TTC549 (cell line): ENCODE results near the gene WDR47.
"Not testable (repeated sequence)": the region's sequence is repeated elsewhere in the genome, so short reads cannot be mapped to it uniquely, and the experiment has no call there.

Experiments
- FAIRE-seq: peaks from 2 replicates; lab custom pipeline; 2012; peaks lifted over from hg19 to GRCh38; lab: Jason Lieb, UNC

The WDR47 gene

GRCh38 chr1:109050228-109050995, 8.5 kb upstream of the WDR47 start:
- FAIRE-seq = no peak

- no peak for FAIRE-seq
These were observed 6.4 kb upstream of the WDR47 start for GRCh38 chr1:109048335-109048734.

DNA sequence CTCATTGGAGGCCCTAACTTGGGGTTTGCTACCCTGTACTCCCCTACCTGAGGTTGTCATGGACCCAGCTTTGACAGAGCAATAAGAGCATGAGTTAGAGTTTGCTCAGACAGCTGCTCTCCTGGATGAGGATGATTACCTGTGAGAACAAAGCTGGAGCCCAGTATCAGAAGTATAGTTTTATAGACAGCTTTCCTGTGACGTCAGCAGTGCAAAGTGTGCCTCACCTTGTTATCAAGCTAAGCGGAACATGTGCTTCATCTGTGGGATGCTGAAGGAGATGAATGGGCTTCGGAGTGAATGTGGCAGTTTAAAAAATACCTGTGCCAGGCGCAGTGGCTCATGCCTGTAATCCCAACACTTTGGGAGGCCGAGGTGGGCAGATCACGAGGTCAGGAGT, 5.4 kb upstream of the WDR47 start:
- FAIRE-seq = no peak

- FAIRE-seq = no peak
These were observed 4.8 kb upstream of the WDR47 start for GRCh38 chr1:109046671-109047070.

GRCh38 chr1:109045595-109045994, 3.7 kb upstream of the WDR47 start:
- FAIRE-seq = no peak

DNA sequence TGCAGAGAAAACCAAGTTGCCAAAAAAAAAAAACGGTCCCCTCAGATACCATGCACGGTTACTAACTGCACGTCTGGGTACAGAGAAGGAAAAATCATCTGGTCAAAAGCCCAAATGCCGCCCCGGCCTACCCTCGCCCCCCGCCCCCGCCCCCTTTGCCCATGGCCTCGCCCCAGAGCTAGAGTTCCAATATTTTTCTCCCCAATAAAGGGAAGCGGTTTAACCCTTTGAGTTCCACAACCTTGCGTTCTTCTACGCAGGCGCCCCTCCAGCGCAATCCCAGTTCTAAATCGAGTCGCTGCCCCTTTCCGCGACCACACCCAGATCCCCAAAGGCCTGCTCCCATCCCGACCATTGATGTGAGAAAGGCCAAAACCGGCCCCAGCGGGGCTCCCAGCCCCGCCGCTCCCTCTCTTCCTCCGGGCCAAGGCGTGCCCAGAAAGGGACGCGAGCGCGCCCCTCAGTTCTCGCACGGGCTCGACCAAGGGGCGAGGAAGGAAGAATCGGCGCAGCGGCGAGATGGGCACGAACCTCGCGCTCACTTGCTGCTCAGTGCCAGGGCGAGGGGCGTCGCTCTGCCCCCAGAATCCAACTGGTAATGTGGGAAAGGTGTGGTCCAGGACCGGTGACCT, 797 bp downstream of the WDR47 start:
- FAIRE-seq = no peak

- FAIRE-seq = no peak
These were observed 1.3 kb downstream of the WDR47 start for GRCh38 chr1:109040627-109040988.

DNA sequence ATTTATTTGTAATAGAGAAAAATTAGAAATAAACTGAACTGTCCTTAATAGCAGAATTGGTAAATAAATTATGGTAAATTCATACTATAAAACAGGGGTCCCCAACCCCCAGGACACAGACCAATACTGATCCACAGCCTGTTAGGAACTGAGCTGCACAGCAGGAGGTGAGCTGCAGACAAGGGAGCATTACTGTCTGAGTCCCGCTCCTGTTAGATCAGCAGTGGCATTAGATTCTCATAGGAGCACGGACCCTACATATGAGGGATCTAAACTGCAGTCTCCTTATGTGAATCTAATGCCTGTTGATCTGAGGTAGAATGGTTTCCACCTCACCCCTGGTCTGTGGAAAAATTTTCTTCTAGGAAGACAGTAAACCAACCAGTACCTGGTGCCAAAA, 7.5 kb downstream of the WDR47 start:
- no peak for FAIRE-seq

GRCh38 chr1:109029493-109029892, 12.4 kb downstream of the WDR47 start:
- FAIRE-seq = not testable (repeated sequence)

GRCh38 chr1:109027841-109028240, 14.1 kb downstream of the WDR47 start:
- no peak for FAIRE-seq

- FAIRE-seq = no peak
These were observed 16.2 kb downstream of the WDR47 start for GRCh38 chr1:109025694-109026093.

DNA sequence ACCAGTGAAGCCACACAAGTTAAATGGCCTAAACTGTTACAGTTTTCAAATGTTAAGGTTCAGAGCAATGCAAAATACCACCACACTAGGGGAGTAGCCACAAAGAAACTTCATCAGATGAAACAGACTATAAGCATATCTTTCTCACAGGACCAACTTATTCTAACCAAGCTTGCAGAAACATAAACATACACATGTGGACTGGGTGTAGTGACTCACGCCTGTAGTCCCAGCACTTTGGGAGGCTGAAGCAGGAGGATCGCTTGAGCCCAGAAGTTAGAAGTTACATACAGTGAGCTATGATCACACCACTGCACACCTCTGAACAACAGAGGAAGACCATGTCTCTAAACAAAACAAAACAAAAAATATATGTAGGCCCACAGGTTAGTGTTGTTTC, 17.3 kb downstream of the WDR47 start:
- FAIRE-seq = no peak

GRCh38 chr1:109020693-109021257, 21.1 kb downstream of the WDR47 start:
- no peak for FAIRE-seq

GRCh38 chr1:109017719-109018118, 24.2 kb downstream of the WDR47 start:
- FAIRE-seq = not testable (repeated sequence)

DNA sequence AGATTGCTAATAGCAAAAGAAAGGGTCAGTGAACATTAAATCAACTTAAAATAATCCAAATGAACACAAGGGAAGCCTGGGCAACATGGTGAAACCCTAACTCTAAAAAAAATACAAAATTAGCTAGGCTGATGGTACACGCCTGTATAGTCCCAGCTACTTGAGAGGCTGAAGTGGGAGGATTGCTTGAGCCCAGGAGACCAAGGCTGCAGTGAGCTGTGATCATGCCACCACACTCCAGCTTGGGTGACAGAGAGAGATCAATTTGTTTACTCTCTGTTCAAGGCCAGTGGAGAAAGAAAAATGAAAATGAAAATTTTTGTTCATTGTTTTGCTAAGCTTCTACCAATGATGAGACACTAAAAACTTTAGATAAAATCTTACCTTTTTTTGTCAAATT, 24.8 kb downstream of the WDR47 start:
- no peak for FAIRE-seq

GRCh38 chr1:109011335-109011734, 30.6 kb downstream of the WDR47 start:
- FAIRE-seq = no peak

GRCh38 chr1:108996622-108997021, 45.3 kb downstream of the WDR47 start:
- FAIRE-seq = not testable (repeated sequence)

GRCh38 chr1:108983114-108983513, 58.8 kb downstream of the WDR47 start:
- FAIRE-seq = no peak

DNA sequence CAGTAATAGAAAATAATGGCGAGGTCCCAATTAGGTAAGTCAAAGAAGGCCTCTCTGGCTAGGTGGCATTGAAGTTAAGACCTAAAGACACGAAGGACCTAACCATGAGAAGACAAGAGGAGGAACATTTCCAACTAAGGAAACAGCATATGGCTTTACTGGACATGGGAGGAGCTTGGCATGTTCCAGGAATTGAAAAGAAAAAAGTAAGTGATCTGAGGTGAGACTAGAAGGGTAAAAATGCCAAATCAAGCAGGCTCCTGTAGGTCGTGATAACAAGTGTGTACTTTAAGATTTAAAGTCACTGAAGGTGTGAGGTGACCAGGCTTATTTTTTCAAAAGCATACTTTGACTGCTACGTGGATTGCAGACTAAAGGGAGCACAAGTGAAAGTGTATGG, 65.2 kb downstream of the WDR47 start:
- FAIRE-seq = no peak

DNA sequence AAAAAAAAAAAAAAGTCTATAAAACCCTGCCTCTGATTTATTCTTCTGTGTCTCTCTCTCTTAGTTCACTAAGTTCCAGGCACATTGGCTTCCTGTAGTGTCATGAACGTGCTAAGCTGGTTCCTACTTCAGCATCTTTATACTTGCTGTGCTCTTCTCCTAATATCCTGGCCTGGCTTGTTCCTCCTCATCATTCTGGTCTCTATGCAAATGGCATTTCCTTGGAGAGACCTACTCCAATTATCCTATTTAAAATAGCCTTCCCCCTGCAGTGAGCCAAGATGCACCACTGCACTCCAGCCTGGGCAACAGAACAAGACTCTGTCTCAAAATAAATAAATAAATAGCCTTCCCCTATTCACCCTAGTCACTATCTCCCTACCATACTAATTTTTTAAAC, 69.0 kb downstream of the WDR47 start:
- FAIRE-seq = no peak

- no peak for FAIRE-seq
These were observed 72.6 kb downstream of the WDR47 start for GRCh38 chr1:108969346-108969745.

GRCh38 chr1:108963052-108963686, 78.7 kb downstream of the WDR47 start, which contains the start of gene CLCC1:
TSS of gene CLCC1 (minus strand) at chr1:108963484. CDS start at chr1:108950437, 13,047 bp downstream.
- FAIRE-seq = no peak

GRCh38 chr1:108962681-108963051, 79.2 kb downstream of the WDR47 start:
- no peak for FAIRE-seq
